NCI-H2029 treated with DMSO at 0.1 percent for 48 hours (cell line): ENCODE data around the gene RBMS1.

Source experiments
- DNase-seq: peaks from one replicate; lab custom pipeline; 2025; lab: John Stamatoyannopoulos, UW

The RBMS1 gene

GRCh38 chr2:160277151-160277550 lies 216.5 kb downstream of the RBMS1 start:
- DNase-seq: no peak

GRCh38 chr2:160275656-160276055 lies 218.0 kb downstream of the RBMS1 start:
- no peak for DNase-seq

- no peak for DNase-seq
Measured at GRCh38 chr2:160271171-160272086, 222.2 kb downstream of the RBMS1 start.

- DNase-seq: no peak
Measured at GRCh38 chr2:160270571-160271113, 223.0 kb downstream of the RBMS1 start.

GRCh38 chr2:160269803-160270570 lies 223.6 kb downstream of the RBMS1 start:
- DNase-seq: peak; percentile 85

- peak; percentile 85 for DNase-seq
Measured at GRCh38 chr2:160269365-160269764, 224.2 kb downstream of the RBMS1 start.

GRCh38 chr2:160268151-160268781 lies 225.3 kb downstream of the RBMS1 start:
- no peak for DNase-seq

GRCh38 chr2:160267692-160268091 lies 225.9 kb downstream of the RBMS1 start:
- no peak for DNase-seq

GRCh38 chr2:160267022-160267421 lies 226.6 kb downstream of the RBMS1 start:
- DNase-seq: no peak

- no peak for DNase-seq
Measured at GRCh38 chr2:160266037-160266551, 227.5 kb downstream of the RBMS1 start.

GRCh38 chr2:160264308-160264707 lies 229.3 kb downstream of the RBMS1 start:
- no peak for DNase-seq

- DNase-seq: no peak
Measured at GRCh38 chr2:160261732-160262131, 231.9 kb downstream of the RBMS1 start.

GRCh38 chr2:160258492-160258805 lies 235.2 kb downstream of the RBMS1 start:
- no peak for DNase-seq

- DNase-seq: no peak
Measured at GRCh38 chr2:160257743-160258491, 235.7 kb downstream of the RBMS1 start.

GRCh38 chr2:160257041-160257742 lies 236.4 kb downstream of the RBMS1 start:
- DNase-seq: no peak

GRCh38 chr2:160256507-160256906 lies 237.1 kb downstream of the RBMS1 start:
- DNase-seq: no peak

- no peak for DNase-seq
Measured at GRCh38 chr2:160255408-160255807, 238.2 kb downstream of the RBMS1 start.

GRCh38 chr2:160254189-160254762 lies 239.3 kb downstream of the RBMS1 start:
- no peak for DNase-seq

- no peak for DNase-seq
Measured at GRCh38 chr2:160253440-160254188, 240.0 kb downstream of the RBMS1 start.

GRCh38 chr2:160252900-160253299 lies 240.7 kb downstream of the RBMS1 start:
- no peak for DNase-seq
